Upper lobe of left lung (tissue), 4 donors: ENCODE results near the gene HCFC1.

ENCODE experiments used
- POLR2A ChIP-seq, 4 donors: fragments of 450-650 bp; IDR thresholded peaks; one replicate each; pipeline ENCODE4 v1.5.1; 2016 to 2017; ENCODE audit warnings: antibody characterized with exemption in 4 of 4, mild to moderate bottlenecking in 2 of 4
- POLR2AphosphoS5 ChIP-seq, 2 donors: sonication (generic); formaldehyde crosslinking; IDR thresholded peaks; one replicate each; pipeline ENCODE4 v1.5.1; 2017; ENCODE audit warnings: antibody characterized with exemption in 2 of 2
- TF ChIP-seq, protein P1 (sequence below), 6 experiments: fragments of 450-650 bp in 4 of 6; fragments of 200-600 bp in 2 of 6; sonication (generic) in 2 of 6; IDR thresholded peaks; one replicate each; pipeline ENCODE4 v1.5.1; 2016 to 2019; ENCODE audit warnings: antibody characterized with exemption in 6 of 6

GRCh38 chrX:153900831-153901752 lies 70.5 kb downstream of the HCFC1 start:
- TF ChIP-seq, protein P1, sequence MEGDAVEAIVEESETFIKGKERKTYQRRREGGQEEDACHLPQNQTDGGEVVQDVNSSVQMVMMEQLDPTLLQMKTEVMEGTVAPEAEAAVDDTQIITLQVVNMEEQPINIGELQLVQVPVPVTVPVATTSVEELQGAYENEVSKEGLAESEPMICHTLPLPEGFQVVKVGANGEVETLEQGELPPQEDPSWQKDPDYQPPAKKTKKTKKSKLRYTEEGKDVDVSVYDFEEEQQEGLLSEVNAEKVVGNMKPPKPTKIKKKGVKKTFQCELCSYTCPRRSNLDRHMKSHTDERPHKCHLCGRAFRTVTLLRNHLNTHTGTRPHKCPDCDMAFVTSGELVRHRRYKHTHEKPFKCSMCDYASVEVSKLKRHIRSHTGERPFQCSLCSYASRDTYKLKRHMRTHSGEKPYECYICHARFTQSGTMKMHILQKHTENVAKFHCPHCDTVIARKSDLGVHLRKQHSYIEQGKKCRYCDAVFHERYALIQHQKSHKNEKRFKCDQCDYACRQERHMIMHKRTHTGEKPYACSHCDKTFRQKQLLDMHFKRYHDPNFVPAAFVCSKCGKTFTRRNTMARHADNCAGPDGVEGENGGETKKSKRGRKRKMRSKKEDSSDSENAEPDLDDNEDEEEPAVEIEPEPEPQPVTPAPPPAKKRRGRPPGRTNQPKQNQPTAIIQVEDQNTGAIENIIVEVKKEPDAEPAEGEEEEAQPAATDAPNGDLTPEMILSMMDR (IDR thresholded peaks at IDR 0.05), result no peak
- no peak for TF ChIP-seq POLR2A (IDR thresholded peaks at IDR 0.05)
- TF ChIP-seq POLR2AphosphoS5 (IDR thresholded peaks at IDR 0.05), result no peak
